Smooth muscle cell (in vitro differentiated cells): Measurements from ENCODE around the gene STRIP2. TPM values are rescaled to one million over a fixed set of nuclear protein-coding genes. Genes with fewer than 3 reads are reported as not detected.

ENCODE experiments used
- DNase-seq: peaks from one replicate; lab custom pipeline; 2025; ENCODE audit not compliant: unreplicated experiment; lab: John Stamatoyannopoulos, UW
- H2AFZ ChIP-seq: fragments of 200-600 bp; sonication (generic); 2 replicates; pipeline ENCODE4 v1.6.0; 2016; ENCODE audit warnings: antibody characterized with exemption, low read depth, mild to moderate bottlenecking
- H3F3A ChIP-seq: fragments of 200-600 bp; sonication (generic); 2 replicates; pipeline ENCODE4 v1.6.0; 2017; ENCODE audit warnings: antibody characterized with exemption, low read depth
- H3K27ac ChIP-seq: fragments of 200-600 bp; sonication (generic); 2 replicates; pipeline ENCODE4 v1.5.1; 2016; ENCODE audit warnings: low read depth, mild to moderate bottlenecking
- H3K27me3 ChIP-seq: fragments of 200-600 bp; sonication (generic); 2 replicates; pipeline ENCODE4 v1.6.1; 2016; ENCODE audit warnings: low read depth, mild to moderate bottlenecking
- H3K36me3 ChIP-seq: fragments of 200-600 bp; sonication (generic); 2 replicates; pipeline ENCODE4 v1.5.1; 2016; ENCODE audit warnings: low read depth
- H3K4me1 ChIP-seq: fragments of 200-600 bp; sonication (generic); 2 replicates; pipeline ENCODE4 v1.5.1; 2016; ENCODE audit warnings: low read depth
- H3K4me2 ChIP-seq: fragments of 200-600 bp; sonication (generic); 2 replicates; pipeline ENCODE4 v1.6.0; 2016; ENCODE audit warnings: mild to moderate bottlenecking
- H3K4me3 ChIP-seq: fragments of 200-600 bp; sonication (generic); 2 replicates; pipeline ENCODE4 v1.5.1; 2016; ENCODE audit warnings: mild to moderate bottlenecking
- H3K79me2 ChIP-seq: fragments of 200-600 bp; sonication (generic); 2 replicates; pipeline ENCODE4 v1.6.0; 2016; ENCODE audit warnings: low read depth, mild to moderate bottlenecking
- H3K9ac ChIP-seq: fragments of 200-600 bp; sonication (generic); 2 replicates; pipeline ENCODE4 v1.6.0; 2016; ENCODE audit warnings: low read depth
- H3K9me3 ChIP-seq: fragments of 200-600 bp; sonication (generic); replicated peaks from 2 replicates; pipeline ENCODE4 v1.5.1; 2016; ENCODE audit warnings: low read depth
- H4K20me1 ChIP-seq: fragments of 200-600 bp; sonication (generic); 2 replicates; pipeline ENCODE4 v1.6.0; 2016; ENCODE audit warnings: low read depth
- CTCF ChIP-seq: fragments of 200-600 bp; sonication (generic); IDR thresholded peaks from 2 replicates; pipeline ENCODE4 v1.5.1; 2017; ENCODE audit warnings: borderline replicate concordance, mild to moderate bottlenecking, antibody characterized with exemption; ENCODE audit not compliant: insufficient read depth, poor library complexity, severe bottlenecking
- WGBS: methylation state at CpG from one replicate; pipeline ENCODE4 v1.1.7; 2016; ENCODE audit warnings: low lambda C conversion rate; 5-methylcytosine and 5-hydroxymethylcytosine counted together
- polyA plus RNA-seq: library from polyadenylated mRNA; unstranded; fragments of >200 nt; fragmentation: Nextera tagmentation; extraction: Ambion mirVana; gene quantifications from 2 replicates; pipeline ENCODE4 v1.2.1, GENCODE V29; 2016
- total RNA-seq: library from RNA; depleted of rRNA; stranded (reverse); fragments of >200 nt; gene quantifications from 2 replicates; pipeline ENCODE4 v1.2.3, GENCODE V29; 2014

Gene STRIP2
- total and polyA plus RNA-seq, 2 experiments from 2014 or later: 0.39 to 6.9 TPM

GRCh38 chr7:129435414-129435829 lies 1.2 kb downstream of the STRIP2 start:
- peaks cover 10% of the 10 kb centered on the region for H3K4me1 ChIP-seq
- no peak overlapping the region for H3K27ac ChIP-seq
- no peaks in the 10 kb centered on the region for H3K79me2 ChIP-seq
- no peak for TF ChIP-seq CTCF
- peak overlapping the region; percentile 96 for H2AFZ ChIP-seq
- no peaks in the 10 kb centered on the region for H4K20me1 ChIP-seq
- no peaks in the 10 kb centered on the region for H3F3A ChIP-seq
- H3K9ac ChIP-seq: no peak overlapping the region
- no peaks in the 10 kb centered on the region for H3K36me3 ChIP-seq
- H3K4me2 ChIP-seq: peak overlapping the region; percentile 100
- peak overlapping the region; percentile 77 for H3K4me3 ChIP-seq
- WGBS: 95% methylated on average over 2 of the region's 2 CpGs
- peaks cover 24% of the 10 kb centered on the region for H3K27me3 ChIP-seq
- no peaks in the 10 kb centered on the region for H3K9me3 ChIP-seq
- DNase-seq: no peak

- no peak overlapping the region for H3K4me3 ChIP-seq
These were observed 2.2 kb downstream of the STRIP2 start for GRCh38 chr7:129436335-129436923.

GRCh38 chr7:129437190-129437589 lies 3.0 kb downstream of the STRIP2 start:
- Histone ChIP-seq H3K4me1 (peaks cover 12% of the 10 kb centered on the region), H3K27me3 (peaks cover 20% of the 10 kb centered on the region), H3K9ac (no peak overlapping the region), H3K79me2 (no peaks in the 10 kb centered on the region), H3F3A (no peaks in the 10 kb centered on the region), H3K4me2 (no peak overlapping the region), H2AFZ (no peak overlapping the region), H3K4me3 (no peak overlapping the region), H3K36me3 (no peaks in the 10 kb centered on the region), H4K20me1 (no peaks in the 10 kb centered on the region), H3K9me3 (no peaks in the 10 kb centered on the region), H3K27ac (no peak overlapping the region)
- no peak for TF ChIP-seq CTCF
- WGBS: 95% methylated on average over 5 of the region's 5 CpGs
- no peak for DNase-seq

More at GRCh38 chr7:129436335-129436923, 2.2 kb downstream of the STRIP2 start:
- Histone ChIP-seq H3K27me3 (peaks cover 24% of the 10 kb centered on the region), H4K20me1 (no peaks in the 10 kb centered on the region), H3K36me3 (no peaks in the 10 kb centered on the region), H2AFZ (no peak overlapping the region), H3K4me2 (no peak overlapping the region), H3K79me2 (no peaks in the 10 kb centered on the region), H3K9me3 (no peaks in the 10 kb centered on the region), H3K27ac (no peak overlapping the region), H3K9ac (no peak overlapping the region), H3F3A (no peaks in the 10 kb centered on the region), H3K4me1 (peaks cover 12% of the 10 kb centered on the region)
- DNase-seq: no peak
- no peak for TF ChIP-seq CTCF
- 92% methylated on average over 5 of the region's 5 CpGs for WGBS

- no peak for TF ChIP-seq CTCF
- Histone ChIP-seq H3K36me3 (no peaks in the 10 kb centered on the region), H3K4me1 (peaks cover 12% of the 10 kb centered on the region), H3K4me3 (no peak overlapping the region), H4K20me1 (no peaks in the 10 kb centered on the region), H3K27me3 (peaks cover 11% of the 10 kb centered on the region), H3F3A (no peaks in the 10 kb centered on the region), H2AFZ (no peak overlapping the region), H3K27ac (no peak overlapping the region), H3K79me2 (no peaks in the 10 kb centered on the region), H3K9ac (no peak overlapping the region), H3K9me3 (no peaks in the 10 kb centered on the region), H3K4me2 (no peak overlapping the region)
- 95% methylated on average over 6 of the region's 6 CpGs for WGBS
- no peak for DNase-seq
These were observed 4.1 kb downstream of the STRIP2 start for GRCh38 chr7:129438281-129438838.
